Left lung (tissue), 10 donors: ENCODE data around the gene LIMCH1. TPM values are rescaled to one million over a fixed set of nuclear protein-coding genes. Genes with fewer than 3 reads are reported as not detected.
A peak's percentile ranks its signal among the peaks of the same experiment; 100 is the strongest.

Experiments used
- ATAC-seq: fragments of 200-7000 bp; cut with Tn5 transposase; one replicate; pipeline ENCODE4 v1.9.1; 2020; ENCODE audit warnings: moderate library complexity
- DNase-seq, 4 donors: peaks; one replicate each; pipeline ENCODE4 v3.0.0-alpha.2; 2013 to 2020
- H3K27ac ChIP-seq, 2 donors: fragments of 200-600 bp; sonication (generic) in 1 of 2; one replicate each; pipeline versions ENCODE4 v1.5.0 to v1.8.0; 2020 to 2021
- H3K27me3 ChIP-seq, 2 donors: fragments of 200-600 bp; sonication (generic) in 1 of 2; one replicate each; pipeline versions ENCODE4 v1.5.0 to v1.8.0; 2020 to 2021
- H3K36me3 ChIP-seq, 2 donors: fragments of 200-600 bp; sonication (generic) in 1 of 2; one replicate each; pipeline versions ENCODE4 v1.5.0 to v1.8.0; 2020 to 2021
- H3K4me1 ChIP-seq, 2 donors: fragments of 200-600 bp; one replicate each; pipeline ENCODE4 v1.8.0; 2021
- H3K4me3 ChIP-seq, 2 donors: fragments of 200-600 bp; sonication (generic) in 1 of 2; one replicate each; pipeline versions ENCODE4 v1.5.0 to v1.8.0; 2020 to 2021; ENCODE audit warnings: mild to moderate bottlenecking in 1 of 2
- H3K9me3 ChIP-seq, 2 donors: fragments of 200-600 bp; sonication (generic) in 1 of 2; one replicate each; pipeline versions ENCODE4 v1.5.0 to v1.8.0; 2020 to 2021
- intact Hi-C, 2 donors: fragments of 100-400 bp; cut with DNase I; formaldehyde crosslinking; loops; one replicate each; pipeline versions ENCODE4 v1.11.2 to v1.14.2; 2022
- polyA plus RNA-seq, 6 donors: library from polyadenylated mRNA; unstranded; fragments of 120-200 nt; gene quantifications; one replicate each; pipeline ENCODE4 v1.2.1, GENCODE V29; 2013; ENCODE audit not compliant: insufficient read length in 6 of 6
- total RNA-seq, 2 donors: library from RNA; stranded (reverse); fragmentation: NEBNext Ultra II Directional; extraction: Animal tissue kit (Norgen Biotek cat#: 25700); gene quantifications; one replicate each; pipeline ENCODE4 v1.2.1, GENCODE V29; 2021
- TF ChIP-seq, protein P1 (sequence below), 2 donors: fragments of 200-600 bp; sonication (generic) in 1 of 2; IDR thresholded peaks; one replicate each; pipeline versions ENCODE4 v1.5.0 to v1.8.0; 2021; ENCODE audit warnings: antibody characterized with exemption in 2 of 2
- donor health status: DM: no; HTN: yes; CAD: no.
- donor health status: DM: no; HTN: no; CAD: no.

Gene LIMCH1
- total and polyA plus RNA-seq, 8 donors, result 90.6 to 183 (median 113) TPM

DNA sequence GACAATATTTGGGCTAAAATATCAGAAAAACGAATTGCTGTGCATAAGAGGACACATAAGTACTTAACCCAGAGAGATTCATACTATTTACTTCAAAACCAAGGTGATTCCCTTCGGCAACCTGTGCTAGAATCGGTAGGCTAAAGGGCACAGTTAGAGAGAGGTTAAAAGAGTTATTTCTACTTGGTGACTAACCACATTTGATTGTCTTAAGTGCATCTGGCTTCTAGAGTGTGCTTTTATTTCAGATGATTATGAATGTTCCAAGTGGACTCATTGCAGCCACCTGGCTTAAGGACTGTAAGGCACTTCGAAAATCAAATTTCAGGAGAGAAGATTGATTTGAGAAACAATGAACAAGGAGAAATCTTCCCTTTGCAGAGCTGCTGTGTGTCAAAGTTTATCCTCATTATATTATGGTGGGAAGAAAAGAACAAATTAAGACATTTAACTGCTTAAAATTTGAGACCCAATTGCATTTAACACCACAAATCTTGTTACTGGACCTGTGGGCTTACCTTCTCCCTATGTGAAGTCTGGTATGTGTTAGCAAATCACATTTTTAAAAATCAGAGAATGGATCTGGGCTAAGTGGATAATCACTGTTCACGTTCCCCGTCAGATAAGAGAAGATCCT lies 176.5 kb downstream of the LIMCH1 start:
- DNase-seq, result no peak
- Histone ChIP-seq H3K4me3 (no peak overlapping the region), H3K36me3 (no peaks in the 10 kb centered on the region), H3K9me3 (no peaks in the 10 kb centered on the region), H3K27me3 (no peaks in the 10 kb centered on the region), H3K27ac (no peak overlapping the region), H3K4me1 (no peaks in the 10 kb centered on the region)
- peak; percentile 75 for ATAC-seq
- intact Hi-C loops, result no loop called here
- TF ChIP-seq, protein P1, sequence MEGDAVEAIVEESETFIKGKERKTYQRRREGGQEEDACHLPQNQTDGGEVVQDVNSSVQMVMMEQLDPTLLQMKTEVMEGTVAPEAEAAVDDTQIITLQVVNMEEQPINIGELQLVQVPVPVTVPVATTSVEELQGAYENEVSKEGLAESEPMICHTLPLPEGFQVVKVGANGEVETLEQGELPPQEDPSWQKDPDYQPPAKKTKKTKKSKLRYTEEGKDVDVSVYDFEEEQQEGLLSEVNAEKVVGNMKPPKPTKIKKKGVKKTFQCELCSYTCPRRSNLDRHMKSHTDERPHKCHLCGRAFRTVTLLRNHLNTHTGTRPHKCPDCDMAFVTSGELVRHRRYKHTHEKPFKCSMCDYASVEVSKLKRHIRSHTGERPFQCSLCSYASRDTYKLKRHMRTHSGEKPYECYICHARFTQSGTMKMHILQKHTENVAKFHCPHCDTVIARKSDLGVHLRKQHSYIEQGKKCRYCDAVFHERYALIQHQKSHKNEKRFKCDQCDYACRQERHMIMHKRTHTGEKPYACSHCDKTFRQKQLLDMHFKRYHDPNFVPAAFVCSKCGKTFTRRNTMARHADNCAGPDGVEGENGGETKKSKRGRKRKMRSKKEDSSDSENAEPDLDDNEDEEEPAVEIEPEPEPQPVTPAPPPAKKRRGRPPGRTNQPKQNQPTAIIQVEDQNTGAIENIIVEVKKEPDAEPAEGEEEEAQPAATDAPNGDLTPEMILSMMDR (IDR thresholded peaks at IDR 0.05), result no peak

DNA sequence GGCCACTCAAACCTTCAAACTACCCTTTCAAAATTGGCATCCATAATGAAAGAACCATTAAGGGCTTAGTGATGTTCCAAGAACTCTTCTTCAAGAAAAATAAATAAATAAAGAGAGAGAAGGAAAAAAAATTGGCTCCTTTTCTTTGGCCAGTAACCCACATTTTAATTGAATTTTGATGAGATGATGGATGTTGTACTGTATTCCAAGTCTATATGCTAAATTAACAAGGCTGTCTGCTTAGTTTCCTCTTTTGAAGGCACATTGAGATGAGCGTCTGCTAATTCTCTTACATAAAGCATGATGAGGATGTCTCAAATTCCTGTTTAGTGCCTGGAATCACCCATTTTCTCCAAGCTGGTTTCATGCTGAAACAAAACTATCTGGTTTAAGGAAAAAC lies 177.2 kb downstream of the LIMCH1 start:
- Histone ChIP-seq H3K9me3 (no peaks in the 10 kb centered on the region), H3K4me1 (no peaks in the 10 kb centered on the region), H3K27me3 (no peaks in the 10 kb centered on the region), H3K4me3 (no peak overlapping the region), H3K27ac (no peak overlapping the region), H3K36me3 (no peaks in the 10 kb centered on the region)
- no peak for ATAC-seq
- DNase-seq, result no peak
- TF ChIP-seq, protein P1 (IDR thresholded peaks at IDR 0.05), result no peak
- intact Hi-C loops, result no loop called here

DNA sequence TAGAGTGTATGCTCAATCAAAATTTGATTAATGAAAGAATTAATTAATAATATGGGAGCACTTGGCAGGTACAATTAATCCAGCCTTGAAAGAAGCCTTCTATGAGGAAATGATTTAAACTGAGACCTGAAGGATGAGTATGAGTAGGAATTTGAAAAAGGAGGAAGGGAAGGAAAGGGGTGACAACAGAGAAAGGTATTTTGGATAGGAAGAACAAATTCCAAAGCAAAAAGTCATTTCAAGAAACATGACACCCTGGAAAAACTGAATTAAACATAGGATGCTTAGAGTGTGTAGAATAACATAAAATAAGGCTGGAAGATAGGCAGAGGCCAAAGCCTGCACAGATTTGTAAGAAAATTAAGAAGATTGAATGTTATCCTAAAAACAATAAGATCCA lies 180.9 kb downstream of the LIMCH1 start:
- intact Hi-C loops, result no loop called here
- TF ChIP-seq, protein P1 (IDR thresholded peaks at IDR 0.05), result no peak
- ATAC-seq, result no peak

DNA sequence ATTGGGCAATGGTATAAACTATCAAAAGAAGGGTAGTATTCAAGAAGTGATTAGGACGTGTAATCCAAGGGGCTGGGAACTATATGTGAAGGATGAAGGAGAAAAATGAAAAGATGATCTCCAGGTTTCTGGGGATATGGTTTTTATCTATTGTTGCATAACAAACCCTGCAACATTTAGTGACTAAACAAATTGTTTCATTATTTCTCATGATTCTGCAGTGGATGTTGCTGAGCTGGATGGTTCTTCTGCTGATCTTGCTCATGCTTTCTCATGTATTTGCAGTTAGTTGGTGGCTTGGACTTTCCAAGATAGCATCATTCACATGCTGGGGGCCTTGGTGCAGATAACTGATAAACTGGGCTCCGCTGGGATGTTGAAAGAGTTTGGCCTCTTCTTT lies 181.5 kb downstream of the LIMCH1 start:
- Histone ChIP-seq H3K9me3 (no peaks in the 10 kb centered on the region), H3K27me3 (no peaks in the 10 kb centered on the region), H3K4me3 (no peak overlapping the region), H3K4me1 (no peaks in the 10 kb centered on the region), H3K27ac (no peak overlapping the region), H3K36me3 (no peaks in the 10 kb centered on the region)
- DNase-seq (no peak), ATAC-seq (no peak)
- intact Hi-C loops, result no loop called here
- TF ChIP-seq, protein P1 (IDR thresholded peaks at IDR 0.05), result no peak

More for the DNA sequence above, 180.9 kb downstream of the LIMCH1 start:
- no peak overlapping the region for H3K27ac ChIP-seq
- H3K9me3 ChIP-seq, result no peaks in the 10 kb centered on the region
- no peaks in the 10 kb centered on the region for H3K4me1 ChIP-seq
- no peaks in the 10 kb centered on the region for H3K36me3 ChIP-seq
- no peak overlapping the region for H3K4me3 ChIP-seq
- DNase-seq, result no peak
- no peaks in the 10 kb centered on the region for H3K27me3 ChIP-seq

DNA sequence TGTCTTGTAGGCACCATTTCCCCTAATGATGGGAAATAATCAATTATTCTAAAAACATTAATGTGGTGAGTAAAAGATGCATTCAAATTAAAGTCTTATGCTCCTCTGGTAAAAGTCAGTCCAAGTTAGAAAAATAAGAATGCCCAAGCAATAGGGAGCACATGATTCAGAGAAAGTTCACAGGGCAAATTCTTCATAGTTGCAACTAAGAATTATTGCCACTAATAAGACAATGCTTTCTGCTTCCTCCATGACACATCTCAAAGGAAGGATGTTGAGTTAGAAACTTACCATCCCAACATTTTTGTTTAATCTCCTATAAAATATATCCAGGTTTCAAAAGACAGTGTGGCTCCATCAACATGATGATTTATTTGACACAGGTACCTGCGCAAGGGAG lies 184.2 kb downstream of the LIMCH1 start:
- ATAC-seq (no peak), DNase-seq (no peak)
- Histone ChIP-seq H3K27me3 (peaks cover 0 to 9% of the 10 kb centered on the region in 2 donors), H3K27ac (no peak overlapping the region), H3K4me1 (no peaks in the 10 kb centered on the region), H3K4me3 (no peak overlapping the region), H3K36me3 (no peaks in the 10 kb centered on the region), H3K9me3 (peaks cover 0 to 18% of the 10 kb centered on the region in 2 donors)
- TF ChIP-seq, protein P1 (IDR thresholded peaks at IDR 0.05), result no peak
- intact Hi-C loops, result no loop called here
